GM23338 (cell line): ENCODE data around the gene JOSD2.

ENCODE experiments used
- CTCF ChIP-seq, 2 experiments: fragments of 200-600 bp in 1 of 2; sonication (generic) in 1 of 2; conservative IDR thresholded peaks; 2 replicates each; pipeline versions ENCODE4 v1.5.1 to v1.6.1; 2016 to 2017; ENCODE audit warnings: antibody characterized with exemption in 2 of 2, low read depth in 2 of 2, mild to moderate bottlenecking in 2 of 2, moderate library complexity in 1 of 2
- EZH2phosphoT487 ChIP-seq: fragments of 200-600 bp; sonication (generic); IDR thresholded peaks from one replicate; pipeline ENCODE4 v1.8.1; 2018; ENCODE audit warnings: antibody characterized with exemption; ENCODE audit not compliant: unreplicated experiment
- JUNB ChIP-seq: IDR thresholded peaks from one replicate; pipeline ENCODE4 v1.6.1; 2016; ENCODE audit warnings: antibody characterized with exemption; ENCODE audit not compliant: unreplicated experiment
- REST ChIP-seq: IDR thresholded peaks from one replicate; pipeline ENCODE4 v1.6.1; 2018; ENCODE audit warnings: antibody characterized with exemption; ENCODE audit not compliant: unreplicated experiment
- ZNF462 ChIP-seq: fragments of 250-450 bp; sonication (Bioruptor Pico); IDR thresholded peaks from 2 replicates; pipeline ENCODE4 v1.5.0; 2020; ENCODE audit warnings: mild to moderate bottlenecking, moderate library complexity

GRCh38 chr19:50475736-50476223 is 35.2 kb downstream of the JOSD2 start:
- no peak for TF ChIP-seq ZNF462
- no peak for TF ChIP-seq CTCF (conservative IDR thresholded peaks at IDR 0.05; ENCODE audit: low read depth in 2 of 2)
- no peak for TF ChIP-seq JUNB
- TF ChIP-seq REST = no peak
- no peak for TF ChIP-seq EZH2phosphoT487
